ENCODE results near the gene DOCK3. TPM values are rescaled to one million over a fixed set of nuclear protein-coding genes. Genes with fewer than 3 reads are reported as not detected.
"Not testable (repeated sequence)": the region's sequence is repeated elsewhere in the genome, so short reads cannot be mapped to it uniquely, and the experiment has no call there.

The DOCK3 gene
- total RNA-seq, 1 experiment from 2014 or later = 8.3 TPM

DNA sequence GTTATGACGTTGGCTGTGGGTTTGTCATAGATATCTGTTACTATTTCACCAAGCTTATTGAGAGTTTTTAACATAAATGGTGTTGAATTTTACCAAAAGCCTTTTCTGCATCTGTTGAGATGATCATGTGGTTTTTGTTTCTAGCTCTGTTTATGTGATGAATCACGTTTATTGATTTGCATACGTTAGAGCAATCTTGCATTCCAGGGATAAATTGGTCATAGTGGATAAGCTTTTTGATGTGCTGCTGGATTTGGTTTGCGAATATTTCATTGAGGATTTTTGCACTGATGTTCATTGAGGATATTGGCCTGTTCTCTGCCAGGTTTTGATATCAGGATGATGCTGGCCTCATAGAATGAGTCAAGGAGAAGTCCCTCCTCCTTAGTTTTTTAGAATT lies 117.8 kb downstream of the DOCK3 start:
- no peak overlapping the region for H4K5ac ChIP-seq (ENCODE audit: insufficient read length, low read depth, low read length)
- no peak overlapping the region for H2BK15ac ChIP-seq (ENCODE audit: low read depth, low read length)
- H3K23ac ChIP-seq (ENCODE audit: insufficient read length, low read depth, low read length) = no peak overlapping the region
- H2BK12ac ChIP-seq (ENCODE audit: insufficient read length, low read depth, low read length) = no peak overlapping the region
- no peaks in the 10 kb centered on the region for H3K9me3 Mint-ChIP-seq
- H3K36me3 Mint-ChIP-seq (ENCODE audit: insufficient read depth in 1 of 3, low read depth in 3 of 3) = peaks cover 3 to 4% (median 3%) of the 10 kb centered on the region in 3 experiments; a peak in 5 of 7 replicates
- no peaks in the 10 kb centered on the region for H3K23me2 ChIP-seq (ENCODE audit: insufficient read length, low read depth, low read length, poor library complexity, severe bottlenecking)
- H3K79me2 ChIP-seq (ENCODE audit: insufficient read depth, low read length) = no peaks in the 10 kb centered on the region; the same call in 1 of the 2 replicates
- no peak overlapping the region for H3K14ac ChIP-seq (ENCODE audit: insufficient read depth, low read length)
- TF ChIP-seq, protein P1, sequence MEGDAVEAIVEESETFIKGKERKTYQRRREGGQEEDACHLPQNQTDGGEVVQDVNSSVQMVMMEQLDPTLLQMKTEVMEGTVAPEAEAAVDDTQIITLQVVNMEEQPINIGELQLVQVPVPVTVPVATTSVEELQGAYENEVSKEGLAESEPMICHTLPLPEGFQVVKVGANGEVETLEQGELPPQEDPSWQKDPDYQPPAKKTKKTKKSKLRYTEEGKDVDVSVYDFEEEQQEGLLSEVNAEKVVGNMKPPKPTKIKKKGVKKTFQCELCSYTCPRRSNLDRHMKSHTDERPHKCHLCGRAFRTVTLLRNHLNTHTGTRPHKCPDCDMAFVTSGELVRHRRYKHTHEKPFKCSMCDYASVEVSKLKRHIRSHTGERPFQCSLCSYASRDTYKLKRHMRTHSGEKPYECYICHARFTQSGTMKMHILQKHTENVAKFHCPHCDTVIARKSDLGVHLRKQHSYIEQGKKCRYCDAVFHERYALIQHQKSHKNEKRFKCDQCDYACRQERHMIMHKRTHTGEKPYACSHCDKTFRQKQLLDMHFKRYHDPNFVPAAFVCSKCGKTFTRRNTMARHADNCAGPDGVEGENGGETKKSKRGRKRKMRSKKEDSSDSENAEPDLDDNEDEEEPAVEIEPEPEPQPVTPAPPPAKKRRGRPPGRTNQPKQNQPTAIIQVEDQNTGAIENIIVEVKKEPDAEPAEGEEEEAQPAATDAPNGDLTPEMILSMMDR (conservative IDR thresholded peaks at IDR 0.05) = no peak
- H3K4me3 Mint-ChIP-seq = no peak overlapping the region
- no peak overlapping the region for H3T11ph ChIP-seq (ENCODE audit: low read length)
- H3K27ac ChIP-seq (ENCODE audit: insufficient read length, low read depth, low read length) = no peak overlapping the region
- H3K4me1 Mint-ChIP-seq = peaks cover 57 to 60% of the 10 kb centered on the region in 2 experiments
- H3K18ac ChIP-seq (ENCODE audit: insufficient read length, low read depth, low read length) = no peak overlapping the region
- no peak overlapping the region for H2AK5ac ChIP-seq (ENCODE audit: insufficient read length, low read length)
- H3K27me3 ChIP-seq (ENCODE audit: insufficient read depth, low read length) = no peaks in the 10 kb centered on the region
- no peak overlapping the region for H2BK20ac ChIP-seq (ENCODE audit: low read depth, low read length, poor library complexity, severe bottlenecking)
- no peaks in the 10 kb centered on the region for H3K9me3 ChIP-seq (ENCODE audit: control insufficient read depth, low read depth, low read length)
- no peak overlapping the region for H3K27ac Mint-ChIP-seq
- no peaks in the 10 kb centered on the region for H3K27me3 Mint-ChIP-seq (ENCODE audit: low read depth)
- no CpG with 5 or more reads among the region's 4 CpGs for WGBS (ENCODE audit: extremely low coverage, insufficient read length, low lambda C conversion rate)
- H3K9ac ChIP-seq (ENCODE audit: extremely low read depth, insufficient read length, low read length) = no peak overlapping the region
- no peaks in the 10 kb centered on the region for H3K79me1 ChIP-seq (ENCODE audit: insufficient read depth, low read depth, low read length, poor library complexity, severe bottlenecking)
- no peak overlapping the region for H3K4me2 ChIP-seq (ENCODE audit: insufficient read depth, insufficient read length, low read length)
- H3K4ac ChIP-seq (ENCODE audit: low read depth, low read length) = no peak overlapping the region
- peaks cover 3% of the 10 kb centered on the region; the same call in 1 of the 2 replicates for H3K4me1 ChIP-seq (ENCODE audit: insufficient read depth, low read length)
- H3K56ac ChIP-seq (ENCODE audit: insufficient read length, low read depth, low read length) = no peak overlapping the region
- no peak for DNase-seq
- no peak overlapping the region for H4K91ac ChIP-seq (ENCODE audit: insufficient read length, low read depth, low read length)
- H2BK5ac ChIP-seq (ENCODE audit: insufficient read length, low read length) = no peak overlapping the region
- H4K8ac ChIP-seq (replicated peaks; ENCODE audit: insufficient read length, low read depth, low read length) = no peak overlapping the region
- H4K20me1 ChIP-seq (ENCODE audit: control insufficient read depth, insufficient read depth, insufficient read length) = no peaks in the 10 kb centered on the region
- no peak overlapping the region for H2BK120ac ChIP-seq (ENCODE audit: low read depth, low read length, poor library complexity, severe bottlenecking)
- H2AFZ ChIP-seq (ENCODE audit: low read length) = no peak overlapping the region

DNA sequence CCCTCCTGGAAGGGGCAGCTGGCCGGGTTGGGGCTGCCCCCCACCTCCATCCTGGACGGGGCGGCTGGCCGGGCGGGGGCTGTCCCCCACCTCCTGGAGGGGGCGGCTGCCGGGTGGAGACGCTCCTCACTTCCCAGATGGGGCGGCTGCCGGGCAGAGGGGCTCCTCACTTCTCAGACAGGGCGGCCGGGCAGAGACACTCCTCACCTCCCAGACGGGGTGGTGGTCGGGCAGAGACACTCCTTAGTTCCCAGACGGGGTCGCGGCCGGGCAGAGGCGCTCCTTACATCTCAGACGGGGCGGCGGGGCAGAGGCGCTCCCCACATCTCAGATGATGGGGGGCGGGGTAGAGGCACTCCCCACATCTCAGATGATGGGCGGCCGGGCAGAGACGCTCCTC lies 129.1 kb downstream of the DOCK3 start:
- not testable (repeated sequence) for H2BK12ac ChIP-seq (ENCODE audit: insufficient read length, low read depth, low read length); H3K79me1 ChIP-seq (ENCODE audit: insufficient read depth, low read depth, low read length, poor library complexity, severe bottlenecking); H3K4ac ChIP-seq (ENCODE audit: low read depth, low read length); H3K4me2 ChIP-seq (ENCODE audit: insufficient read depth, insufficient read length, low read length); H4K91ac ChIP-seq (ENCODE audit: insufficient read length, low read depth, low read length); H2AK5ac ChIP-seq (ENCODE audit: insufficient read length, low read length); H3K79me2 ChIP-seq (ENCODE audit: insufficient read depth, low read length); H3K56ac ChIP-seq (ENCODE audit: insufficient read length, low read depth, low read length); H4K20me1 ChIP-seq (ENCODE audit: control insufficient read depth, insufficient read depth, insufficient read length); H3K27ac Mint-ChIP-seq; H2BK120ac ChIP-seq (ENCODE audit: low read depth, low read length, poor library complexity, severe bottlenecking); H2BK5ac ChIP-seq (ENCODE audit: insufficient read length, low read length); H2AFZ ChIP-seq (ENCODE audit: low read length); H3K4me3 Mint-ChIP-seq; DNase-seq; H4K5ac ChIP-seq (ENCODE audit: insufficient read length, low read depth, low read length); H3T11ph ChIP-seq (ENCODE audit: low read length); H2BK20ac ChIP-seq (ENCODE audit: low read depth, low read length, poor library complexity, severe bottlenecking); H3K27me3 Mint-ChIP-seq (ENCODE audit: low read depth); H3K4me1 ChIP-seq (ENCODE audit: insufficient read depth, low read length); H3K27me3 ChIP-seq (ENCODE audit: insufficient read depth, low read length); H3K14ac ChIP-seq (ENCODE audit: insufficient read depth, low read length); H3K23ac ChIP-seq (ENCODE audit: insufficient read length, low read depth, low read length); H2BK15ac ChIP-seq (ENCODE audit: low read depth, low read length); H3K23me2 ChIP-seq (ENCODE audit: insufficient read length, low read depth, low read length, poor library complexity, severe bottlenecking); H3K27ac ChIP-seq (ENCODE audit: insufficient read length, low read depth, low read length); H3K18ac ChIP-seq (ENCODE audit: insufficient read length, low read depth, low read length); H4K8ac ChIP-seq (replicated peaks; ENCODE audit: insufficient read length, low read depth, low read length); H3K9ac ChIP-seq (ENCODE audit: extremely low read depth, insufficient read length, low read length)
- H3K4me1 Mint-ChIP-seq = peaks cover 20 to 23% of the 10 kb centered on the region in 2 experiments
- H3K9me3 ChIP-seq (ENCODE audit: control insufficient read depth, low read depth, low read length) = peaks cover 10% of the 10 kb centered on the region
- H3K9me3 Mint-ChIP-seq = peaks cover 60 to 61% of the 10 kb centered on the region in 2 experiments
- WGBS (ENCODE audit: extremely low coverage, insufficient read length, low lambda C conversion rate) = no CpG with 5 or more reads among the region's 27 CpGs
- peaks cover 49 to 62% (median 61%) of the 10 kb centered on the region in 3 experiments for H3K36me3 Mint-ChIP-seq (ENCODE audit: insufficient read depth in 1 of 3, low read depth in 3 of 3)

All from H9 (cell line).